K562 (cell line): ENCODE data around the gene SLC34A3. TPM values are rescaled to one million over a fixed set of nuclear protein-coding genes. Genes with fewer than 3 reads are reported as not detected.

Experiments used
- CBFA2T2 ChIP-seq: fragments of 450-650 bp; conservative IDR thresholded peaks from 2 replicates; pipeline ENCODE4 v1.6.1; 2017; ENCODE audit warnings: mild to moderate bottlenecking
- CBFA2T3 ChIP-seq: fragments of 450-650 bp; IDR thresholded peaks from 2 replicates; pipeline ENCODE4 v1.6.1; 2017
- FOS ChIP-seq: IDR thresholded peaks from 3 replicates; pipeline ENCODE4 v1.6.1; 2011; ENCODE audit not compliant: insufficient read length; ENCODE audit errors: extremely low read depth
- HMG20A ChIP-seq: fragments of 450-650 bp; formaldehyde crosslinking; conservative IDR thresholded peaks from 2 replicates; pipeline ENCODE4 v1.4.0; 2020; ENCODE audit warnings: mild to moderate bottlenecking, mixed read lengths
- MCM3 ChIP-seq: fragments of 450-650 bp; IDR thresholded peaks from 2 replicates; pipeline ENCODE4 v1.6.1; 2016
- MYNN ChIP-seq, 2 experiments: sonication (generic); formaldehyde crosslinking in 1 of 2; IDR thresholded peaks; 2 replicates each; pipeline versions ENCODE4 v1.5.0 to v1.6.1; 2016 to 2020; ENCODE audit warnings: antibody characterized with exemption in 1 of 2, missing genetic modification reagents in 1 of 2
- SP2 ChIP-seq: IDR thresholded peaks from 2 replicates; pipeline ENCODE4 v1.6.1; 2011; ENCODE audit warnings: mild to moderate bottlenecking, low read depth, low read length, moderate library complexity; ENCODE audit not compliant: poor library complexity, severe bottlenecking; ENCODE audit errors: extremely low read depth
- polyA plus RNA-seq, 8 experiments: library from polyadenylated mRNA; depleted of rRNA in 4 of 8; stranded (reverse) in 5 of 8; unstranded in 3 of 8; fragments of >200 nt; fragmentation: Nextera tagmentation in 2 of 8; fragmentation: Illumina TruSeq in 1 of 8; extraction: Ambion mirVana in 2 of 8; extraction: Trizol in 1 of 8; gene quantifications; 2 replicates each; pipeline versions ENCODE4 v1.2.1 to v1.2.3, GENCODE V29; 2011 to 2014; ENCODE audit warnings: inconsistent platforms in 1 of 8, missing spikeins in 1 of 8
- total RNA-seq, 7 experiments: library from RNA; depleted of rRNA in 6 of 7; stranded (reverse); fragments of >200 nt in 6 of 7; fragmentation: Illumina TruSeq in 2 of 7; extraction: Trizol in 2 of 7; gene quantifications; 2 replicates each; pipeline versions ENCODE4 v1.2.1 to v1.2.3, GENCODE V29; 2011 to 2021; ENCODE audit warnings: low replicate concordance in 1 of 7
- TF ChIP-seq, protein P1 (sequence below): fragments of 450-650 bp; IDR thresholded peaks from 2 replicates; pipeline ENCODE4 v1.7.1; 2018; ENCODE audit warnings: mild to moderate bottlenecking, low read depth; ENCODE audit not compliant: partially characterized antibody
- TF ChIP-seq, protein P2 (sequence below): sonication (generic); formaldehyde crosslinking; IDR thresholded peaks from 2 replicates; pipeline ENCODE4 v1.8.0; 2023; ENCODE audit warnings: mild to moderate bottlenecking, missing genetic modification reagents
- TF ChIP-seq, protein P3 (sequence below): fragments of 250-450 bp; sonication (Bioruptor Pico); IDR thresholded peaks from 2 replicates; pipeline ENCODE4 v1.4.0; 2020
- TF ChIP-seq, protein P4 (sequence below): fragments of 450-650 bp; formaldehyde crosslinking; IDR thresholded peaks from 2 replicates; pipeline ENCODE4 v1.4.0; 2020; ENCODE audit warnings: mild to moderate bottlenecking, moderate library complexity

The SLC34A3 gene
- total and polyA plus RNA-seq, 9 of the 15 experiments (the other 6 are each of a cell fraction or from before 2014, with no cell fraction given), result not detected

DNA sequence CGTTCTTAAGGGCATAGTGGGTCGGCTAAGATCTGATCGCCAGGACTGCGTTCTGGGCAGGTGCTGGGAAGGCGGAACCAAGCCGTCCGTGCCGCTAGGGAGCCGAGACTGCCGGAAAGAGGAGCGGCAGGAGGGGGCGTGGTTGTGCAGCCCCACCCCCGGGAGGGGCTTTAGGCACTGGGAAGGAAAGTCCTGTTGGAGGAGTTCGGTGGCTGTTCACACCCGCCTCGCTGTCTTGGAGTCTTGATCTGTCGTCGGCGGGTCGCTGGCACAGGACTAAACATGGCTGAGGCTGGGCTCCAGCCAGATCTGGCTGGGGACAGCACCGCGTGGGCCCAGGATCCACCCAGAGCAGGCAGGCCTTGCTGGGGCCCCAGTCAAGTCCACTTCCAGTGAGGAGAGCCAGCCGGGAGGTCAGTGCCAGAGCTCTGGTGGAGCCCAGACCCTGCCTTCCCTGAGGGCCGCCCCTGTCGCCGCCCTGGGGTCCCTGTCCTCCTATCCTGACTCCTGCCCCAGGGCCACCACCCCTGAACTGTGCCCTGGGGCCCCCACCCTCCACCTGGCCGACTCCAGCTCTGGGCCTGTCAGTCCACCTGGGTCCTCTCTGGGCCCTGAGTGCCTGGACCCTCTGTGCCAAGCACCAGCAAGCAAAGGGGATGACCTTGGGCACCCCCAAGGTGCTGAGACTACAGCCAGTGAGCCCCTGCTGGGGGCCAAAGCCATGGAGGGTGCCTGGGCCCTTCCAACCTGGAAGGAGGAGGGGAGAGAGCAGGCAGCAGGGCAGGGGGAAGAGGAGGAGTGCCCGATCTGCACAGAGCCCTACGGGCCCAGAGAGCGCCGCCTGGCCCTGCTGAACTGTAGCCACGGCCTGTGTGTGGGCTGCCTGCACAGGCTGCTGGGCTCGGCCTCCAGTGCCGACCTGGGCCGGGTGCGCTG lies 13.2 kb upstream of the SLC34A3 start (continued):
- TF ChIP-seq, protein P1, sequence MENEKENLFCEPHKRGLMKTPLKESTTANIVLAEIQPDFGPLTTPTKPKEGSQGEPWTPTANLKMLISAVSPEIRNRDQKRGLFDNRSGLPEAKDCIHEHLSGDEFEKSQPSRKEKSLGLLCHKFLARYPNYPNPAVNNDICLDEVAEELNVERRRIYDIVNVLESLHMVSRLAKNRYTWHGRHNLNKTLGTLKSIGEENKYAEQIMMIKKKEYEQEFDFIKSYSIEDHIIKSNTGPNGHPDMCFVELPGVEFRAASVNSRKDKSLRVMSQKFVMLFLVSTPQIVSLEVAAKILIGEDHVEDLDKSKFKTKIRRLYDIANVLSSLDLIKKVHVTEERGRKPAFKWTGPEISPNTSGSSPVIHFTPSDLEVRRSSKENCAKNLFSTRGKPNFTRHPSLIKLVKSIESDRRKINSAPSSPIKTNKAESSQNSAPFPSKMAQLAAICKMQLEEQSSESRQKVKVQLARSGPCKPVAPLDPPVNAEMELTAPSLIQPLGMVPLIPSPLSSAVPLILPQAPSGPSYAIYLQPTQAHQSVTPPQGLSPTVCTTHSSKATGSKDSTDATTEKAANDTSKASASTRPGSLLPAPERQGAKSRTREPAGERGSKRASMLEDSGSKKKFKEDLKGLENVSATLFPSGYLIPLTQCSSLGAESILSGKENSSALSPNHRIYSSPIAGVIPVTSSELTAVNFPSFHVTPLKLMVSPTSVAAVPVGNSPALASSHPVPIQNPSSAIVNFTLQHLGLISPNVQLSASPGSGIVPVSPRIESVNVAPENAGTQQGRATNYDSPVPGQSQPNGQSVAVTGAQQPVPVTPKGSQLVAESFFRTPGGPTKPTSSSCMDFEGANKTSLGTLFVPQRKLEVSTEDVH, result no peak
- no peak for TF ChIP-seq MYNN (IDR thresholded peaks at IDR 0.05)
- no peak for TF ChIP-seq MYNN (CRISPR knock-in tag; IDR thresholded peaks at IDR 0.05)
- TF ChIP-seq, protein P2, sequence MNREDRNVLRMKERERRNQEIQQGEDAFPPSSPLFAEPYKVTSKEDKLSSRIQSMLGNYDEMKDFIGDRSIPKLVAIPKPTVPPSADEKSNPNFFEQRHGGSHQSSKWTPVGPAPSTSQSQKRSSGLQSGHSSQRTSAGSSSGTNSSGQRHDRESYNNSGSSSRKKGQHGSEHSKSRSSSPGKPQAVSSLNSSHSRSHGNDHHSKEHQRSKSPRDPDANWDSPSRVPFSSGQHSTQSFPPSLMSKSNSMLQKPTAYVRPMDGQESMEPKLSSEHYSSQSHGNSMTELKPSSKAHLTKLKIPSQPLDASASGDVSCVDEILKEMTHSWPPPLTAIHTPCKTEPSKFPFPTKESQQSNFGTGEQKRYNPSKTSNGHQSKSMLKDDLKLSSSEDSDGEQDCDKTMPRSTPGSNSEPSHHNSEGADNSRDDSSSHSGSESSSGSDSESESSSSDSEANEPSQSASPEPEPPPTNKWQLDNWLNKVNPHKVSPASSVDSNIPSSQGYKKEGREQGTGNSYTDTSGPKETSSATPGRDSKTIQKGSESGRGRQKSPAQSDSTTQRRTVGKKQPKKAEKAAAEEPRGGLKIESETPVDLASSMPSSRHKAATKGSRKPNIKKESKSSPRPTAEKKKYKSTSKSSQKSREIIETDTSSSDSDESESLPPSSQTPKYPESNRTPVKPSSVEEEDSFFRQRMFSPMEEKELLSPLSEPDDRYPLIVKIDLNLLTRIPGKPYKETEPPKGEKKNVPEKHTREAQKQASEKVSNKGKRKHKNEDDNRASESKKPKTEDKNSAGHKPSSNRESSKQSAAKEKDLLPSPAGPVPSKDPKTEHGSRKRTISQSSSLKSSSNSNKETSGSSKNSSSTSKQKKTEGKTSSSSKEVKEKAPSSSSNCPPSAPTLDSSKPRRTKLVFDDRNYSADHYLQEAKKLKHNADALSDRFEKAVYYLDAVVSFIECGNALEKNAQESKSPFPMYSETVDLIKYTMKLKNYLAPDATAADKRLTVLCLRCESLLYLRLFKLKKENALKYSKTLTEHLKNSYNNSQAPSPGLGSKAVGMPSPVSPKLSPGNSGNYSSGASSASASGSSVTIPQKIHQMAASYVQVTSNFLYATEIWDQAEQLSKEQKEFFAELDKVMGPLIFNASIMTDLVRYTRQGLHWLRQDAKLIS (CRISPR knock-in tag), result no peak
- TF ChIP-seq CBFA2T2, result no peak
- TF ChIP-seq FOS, result no peak
- TF ChIP-seq HMG20A, result no peak
- no peak for TF ChIP-seq CBFA2T3
- no peak for TF ChIP-seq SP2
- no peak for TF ChIP-seq MCM3
- TF ChIP-seq, protein P3, sequence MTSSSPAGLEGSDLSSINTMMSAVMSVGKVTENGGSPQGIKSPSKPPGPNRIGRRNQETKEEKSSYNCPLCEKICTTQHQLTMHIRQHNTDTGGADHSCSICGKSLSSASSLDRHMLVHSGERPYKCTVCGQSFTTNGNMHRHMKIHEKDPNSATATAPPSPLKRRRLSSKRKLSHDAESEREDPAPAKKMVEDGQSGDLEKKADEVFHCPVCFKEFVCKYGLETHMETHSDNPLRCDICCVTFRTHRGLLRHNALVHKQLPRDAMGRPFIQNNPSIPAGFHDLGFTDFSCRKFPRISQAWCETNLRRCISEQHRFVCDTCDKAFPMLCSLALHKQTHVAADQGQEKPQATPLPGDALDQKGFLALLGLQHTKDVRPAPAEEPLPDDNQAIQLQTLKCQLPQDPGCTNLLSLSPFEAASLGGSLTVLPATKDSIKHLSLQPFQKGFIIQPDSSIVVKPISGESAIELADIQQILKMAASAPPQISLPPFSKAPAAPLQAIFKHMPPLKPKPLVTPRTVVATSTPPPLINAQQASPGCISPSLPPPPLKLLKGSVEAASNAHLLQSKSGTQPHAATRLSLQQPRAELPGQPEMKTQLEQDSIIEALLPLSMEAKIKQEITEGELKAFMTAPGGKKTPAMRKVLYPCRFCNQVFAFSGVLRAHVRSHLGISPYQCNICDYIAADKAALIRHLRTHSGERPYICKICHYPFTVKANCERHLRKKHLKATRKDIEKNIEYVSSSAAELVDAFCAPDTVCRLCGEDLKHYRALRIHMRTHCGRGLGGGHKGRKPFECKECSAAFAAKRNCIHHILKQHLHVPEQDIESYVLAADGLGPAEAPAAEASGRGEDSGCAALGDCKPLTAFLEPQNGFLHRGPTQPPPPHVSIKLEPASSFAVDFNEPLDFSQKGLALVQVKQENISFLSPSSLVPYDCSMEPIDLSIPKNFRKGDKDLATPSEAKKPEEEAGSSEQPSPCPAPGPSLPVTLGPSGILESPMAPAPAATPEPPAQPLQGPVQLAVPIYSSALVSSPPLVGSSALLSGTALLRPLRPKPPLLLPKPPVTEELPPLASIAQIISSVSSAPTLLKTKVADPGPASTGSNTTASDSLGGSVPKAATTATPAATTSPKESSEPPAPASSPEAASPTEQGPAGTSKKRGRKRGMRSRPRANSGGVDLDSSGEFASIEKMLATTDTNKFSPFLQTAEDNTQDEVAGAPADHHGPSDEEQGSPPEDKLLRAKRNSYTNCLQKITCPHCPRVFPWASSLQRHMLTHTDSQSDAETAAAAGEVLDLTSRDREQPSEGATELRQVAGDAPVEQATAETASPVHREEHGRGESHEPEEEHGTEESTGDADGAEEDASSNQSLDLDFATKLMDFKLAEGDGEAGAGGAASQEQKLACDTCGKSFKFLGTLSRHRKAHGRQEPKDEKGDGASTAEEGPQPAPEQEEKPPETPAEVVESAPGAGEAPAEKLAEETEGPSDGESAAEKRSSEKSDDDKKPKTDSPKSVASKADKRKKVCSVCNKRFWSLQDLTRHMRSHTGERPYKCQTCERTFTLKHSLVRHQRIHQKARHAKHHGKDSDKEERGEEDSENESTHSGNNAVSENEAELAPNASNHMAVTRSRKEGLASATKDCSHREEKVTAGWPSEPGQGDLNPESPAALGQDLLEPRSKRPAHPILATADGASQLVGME (CRISPR knock-in tag), result no peak
- TF ChIP-seq, protein P4, sequence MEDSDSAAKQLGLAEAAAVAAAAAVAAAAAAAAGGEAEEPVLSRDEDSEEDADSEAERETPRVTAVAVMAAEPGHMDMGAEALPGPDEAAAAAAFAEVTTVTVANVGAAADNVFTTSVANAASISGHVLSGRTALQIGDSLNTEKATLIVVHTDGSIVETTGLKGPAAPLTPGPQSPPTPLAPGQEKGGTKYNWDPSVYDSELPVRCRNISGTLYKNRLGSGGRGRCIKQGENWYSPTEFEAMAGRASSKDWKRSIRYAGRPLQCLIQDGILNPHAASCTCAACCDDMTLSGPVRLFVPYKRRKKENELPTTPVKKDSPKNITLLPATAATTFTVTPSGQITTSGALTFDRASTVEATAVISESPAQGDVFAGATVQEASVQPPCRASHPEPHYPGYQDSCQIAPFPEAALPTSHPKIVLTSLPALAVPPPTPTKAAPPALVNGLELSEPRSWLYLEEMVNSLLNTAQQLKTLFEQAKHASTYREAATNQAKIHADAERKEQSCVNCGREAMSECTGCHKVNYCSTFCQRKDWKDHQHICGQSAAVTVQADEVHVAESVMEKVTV, result no peak
